ENCODE results near the gene SLC7A7. TPM values are rescaled to one million over a fixed set of nuclear protein-coding genes. Genes with fewer than 3 reads are reported as not detected.
"Not testable (repeated sequence)": the region's sequence is repeated elsewhere in the genome, so short reads cannot be mapped to it uniquely, and the experiment has no call there.

SLC7A7 gene
- total and polyA plus RNA-seq, 10 donors = 34.2 to 165 (median 85.8) TPM

DNA sequence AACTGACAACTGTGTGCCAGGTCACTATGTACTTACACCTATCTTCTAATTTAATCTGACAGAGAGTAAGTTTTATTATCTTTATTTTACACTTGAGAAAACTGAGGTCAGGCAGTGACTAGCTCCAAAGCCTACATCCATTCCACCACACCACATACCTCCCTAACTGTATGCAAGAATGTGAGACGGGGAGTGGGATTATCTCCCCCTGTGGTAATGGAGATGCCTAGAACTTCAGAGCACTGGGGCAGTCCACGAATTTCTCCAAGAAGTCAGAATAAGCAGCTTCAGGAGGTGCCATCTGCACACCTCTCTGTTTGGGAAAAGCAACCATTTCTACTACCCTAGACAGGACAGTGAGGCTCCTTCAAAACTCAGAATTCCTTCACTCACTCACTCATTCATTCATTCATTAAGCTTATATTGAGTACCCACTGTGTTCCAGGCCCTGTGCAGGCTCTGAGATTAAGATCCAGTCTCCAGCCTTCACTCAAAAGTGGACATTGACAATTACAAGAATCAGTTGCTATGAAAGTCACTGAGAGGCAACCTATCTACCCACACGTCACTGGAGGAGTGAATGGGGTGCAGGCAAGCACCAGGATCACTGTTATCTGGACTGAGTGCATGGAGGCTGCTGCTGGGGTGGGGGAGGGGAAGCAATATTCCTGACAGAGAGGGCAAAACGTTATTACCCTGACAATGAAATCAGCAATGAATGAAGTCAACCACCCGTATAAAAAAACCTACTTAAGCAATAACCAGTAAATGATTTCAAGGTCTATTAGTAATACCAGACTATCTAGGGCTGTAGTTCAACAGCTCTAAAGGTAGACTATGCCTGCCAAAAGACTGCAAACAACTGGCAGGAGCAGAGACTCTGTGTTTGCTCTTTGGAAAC is 18.0 kb downstream of the SLC7A7 start:
- intact Hi-C loops (cut with DNase I; ENCODE audit: low total_unique reads) = no loop called here
- no peak for DNase-seq
- H3K27ac ChIP-seq = peak overlapping the region in 2 of 8 donors; percentile 42 to 45
- H3K4me3 ChIP-seq = no peak overlapping the region
- peaks cover 0 to 14% (median 0%) of the 10 kb centered on the region in 6 donors for H3K36me3 ChIP-seq
- no peak for TF ChIP-seq POLR2AphosphoS5 (IDR thresholded peaks at IDR 0.05)
- TF ChIP-seq POLR2A (IDR thresholded peaks at IDR 0.05) = no peak
- TF ChIP-seq, protein P1, sequence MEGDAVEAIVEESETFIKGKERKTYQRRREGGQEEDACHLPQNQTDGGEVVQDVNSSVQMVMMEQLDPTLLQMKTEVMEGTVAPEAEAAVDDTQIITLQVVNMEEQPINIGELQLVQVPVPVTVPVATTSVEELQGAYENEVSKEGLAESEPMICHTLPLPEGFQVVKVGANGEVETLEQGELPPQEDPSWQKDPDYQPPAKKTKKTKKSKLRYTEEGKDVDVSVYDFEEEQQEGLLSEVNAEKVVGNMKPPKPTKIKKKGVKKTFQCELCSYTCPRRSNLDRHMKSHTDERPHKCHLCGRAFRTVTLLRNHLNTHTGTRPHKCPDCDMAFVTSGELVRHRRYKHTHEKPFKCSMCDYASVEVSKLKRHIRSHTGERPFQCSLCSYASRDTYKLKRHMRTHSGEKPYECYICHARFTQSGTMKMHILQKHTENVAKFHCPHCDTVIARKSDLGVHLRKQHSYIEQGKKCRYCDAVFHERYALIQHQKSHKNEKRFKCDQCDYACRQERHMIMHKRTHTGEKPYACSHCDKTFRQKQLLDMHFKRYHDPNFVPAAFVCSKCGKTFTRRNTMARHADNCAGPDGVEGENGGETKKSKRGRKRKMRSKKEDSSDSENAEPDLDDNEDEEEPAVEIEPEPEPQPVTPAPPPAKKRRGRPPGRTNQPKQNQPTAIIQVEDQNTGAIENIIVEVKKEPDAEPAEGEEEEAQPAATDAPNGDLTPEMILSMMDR (IDR thresholded peaks at IDR 0.05 in 8 of 11, conservative IDR thresholded peaks at IDR 0.05 in 3 of 11) = no peak
- peaks cover 0 to 75% (median 30%) of the 10 kb centered on the region in 6 donors for H3K4me1 ChIP-seq
- H3K9me3 ChIP-seq = no peaks in the 10 kb centered on the region
- H3K27me3 ChIP-seq (replicated peaks in 1 of 7) = no peaks in the 10 kb centered on the region
- 58 to 67% (median 64%) methylated on average over 5 of the region's 5 CpGs for WGBS, 5 donors

DNA sequence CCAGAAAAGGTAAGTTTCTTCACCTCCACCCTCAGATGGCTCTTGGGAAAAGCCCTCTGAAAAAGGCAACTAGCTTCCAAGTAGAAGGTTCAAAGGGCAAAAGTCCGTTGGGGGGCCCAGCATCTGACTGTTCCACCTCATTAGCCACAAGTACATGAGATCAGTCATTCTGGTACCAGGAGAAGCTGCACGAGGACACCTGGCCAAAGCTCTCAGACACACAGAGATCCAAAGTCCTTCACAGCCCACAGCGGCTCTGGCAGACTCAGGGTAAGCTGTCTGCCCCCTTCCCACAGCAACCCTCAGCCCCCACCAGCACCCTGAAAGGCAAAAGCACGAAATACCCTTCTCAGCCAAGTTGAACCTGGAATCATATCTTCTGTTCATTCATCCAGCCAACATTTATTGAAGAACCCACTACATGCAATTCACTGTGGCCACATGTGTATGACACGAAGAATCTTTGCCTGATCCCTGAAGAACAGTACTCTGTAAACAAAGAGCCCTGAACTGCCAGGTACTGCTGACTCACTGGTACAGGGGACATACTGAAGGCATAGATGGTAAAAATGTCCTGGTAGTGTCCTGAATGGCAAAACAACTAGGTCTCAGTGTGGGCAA is 19.0 kb downstream of the SLC7A7 start:
- Histone ChIP-seq H3K4me1 (peaks cover 0 to 73% (median 25%) of the 10 kb centered on the region in 6 donors), H3K4me3 (no peak overlapping the region), H3K9me3 (no peaks in the 10 kb centered on the region), H3K27me3 (replicated peaks in 1 of 7) (no peaks in the 10 kb centered on the region), H3K36me3 (peaks cover 0 to 9% (median 0%) of the 10 kb centered on the region in 6 donors), H3K27ac (peak overlapping the region in 2 of 8 donors; percentile 17 to 42)
- WGBS, 5 donors = 52 to 78% (median 72%) methylated on average over 4 to 5 of the region's 5 CpGs
- no peak for TF ChIP-seq POLR2AphosphoS5 (IDR thresholded peaks at IDR 0.05)
- TF ChIP-seq, protein P1 (IDR thresholded peaks at IDR 0.05 in 8 of 11, conservative IDR thresholded peaks at IDR 0.05 in 3 of 11) = no peak
- TF ChIP-seq POLR2A (IDR thresholded peaks at IDR 0.05) = no peak
- DNase-seq = no peak
- intact Hi-C loops (cut with DNase I; ENCODE audit: low total_unique reads) = no loop called here

DNA sequence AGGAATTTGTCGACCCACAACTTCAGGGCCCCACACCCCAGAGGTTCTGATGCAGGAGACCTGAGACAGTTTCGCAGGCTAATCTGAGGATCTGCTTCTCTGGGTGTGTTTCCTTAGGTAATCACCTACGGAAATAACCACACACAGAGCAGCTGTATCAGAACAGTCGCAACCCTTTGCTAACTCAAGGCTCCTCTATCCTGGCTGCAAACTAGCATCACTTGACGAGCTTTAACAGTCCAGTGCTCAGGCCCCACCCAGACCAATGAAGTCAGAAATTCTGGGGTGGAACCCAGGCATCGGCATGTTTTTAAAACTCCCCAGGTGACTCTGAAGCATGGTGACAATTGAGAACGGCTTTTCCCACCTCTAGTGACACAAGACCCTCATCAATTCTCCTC is 20.7 kb downstream of the SLC7A7 start:
- 63 to 81% (median 74%) methylated on average over 7 of the region's 7 CpGs for WGBS, 5 donors
- Histone ChIP-seq H3K27ac (peak overlapping the region in 4 of 8 donors; percentile 27 to 81 (median 50)), H3K4me3 (no peak overlapping the region), H3K9me3 (no peaks in the 10 kb centered on the region), H3K4me1 (peaks cover 3 to 74% (median 30%) of the 10 kb centered on the region in 6 donors), H3K36me3 (peaks cover 0 to 5% (median 0%) of the 10 kb centered on the region in 6 donors), H3K27me3 (replicated peaks in 1 of 7) (no peaks in the 10 kb centered on the region)
- DNase-seq = no peak
- intact Hi-C loops (cut with DNase I; ENCODE audit: low total_unique reads) = no loop called here
- TF ChIP-seq POLR2AphosphoS5 (IDR thresholded peaks at IDR 0.05) (peak in 1 of 3 donors; percentile 32), POLR2A (IDR thresholded peaks at IDR 0.05) (no peak)
- TF ChIP-seq, protein P1 (IDR thresholded peaks at IDR 0.05 in 8 of 11, conservative IDR thresholded peaks at IDR 0.05 in 3 of 11) = no peak

DNA sequence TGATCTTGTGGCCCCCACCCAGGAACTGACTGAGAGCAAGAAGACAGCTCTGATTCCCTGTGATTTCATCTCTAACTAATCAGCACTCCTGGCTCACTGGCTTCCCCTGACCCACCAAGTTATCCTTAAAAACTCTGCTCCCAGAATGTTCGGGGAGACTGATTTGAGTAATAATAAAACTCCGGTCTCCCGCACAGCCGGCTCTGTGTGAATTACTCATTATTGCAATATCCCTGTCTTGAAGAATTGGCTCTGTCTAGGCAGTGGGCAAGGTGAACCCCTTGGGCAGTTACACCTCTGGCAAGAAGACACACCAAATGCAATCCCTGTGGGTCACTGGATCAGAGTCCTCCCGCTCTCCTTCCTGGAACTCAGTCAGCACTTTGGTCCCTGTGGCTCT is 21.3 kb downstream of the SLC7A7 start:
- DNase-seq = no peak
- Histone ChIP-seq H3K27ac (peak overlapping the region in 3 of 8 donors; percentile 46 to 81 (median 54)), H3K9me3 (no peaks in the 10 kb centered on the region), H3K27me3 (replicated peaks in 1 of 7) (no peaks in the 10 kb centered on the region), H3K4me3 (no peak overlapping the region), H3K4me1 (peaks cover 6 to 77% (median 33%) of the 10 kb centered on the region in 6 donors), H3K36me3 (peaks cover 0 to 5% (median 0%) of the 10 kb centered on the region in 6 donors)
- intact Hi-C loops (cut with DNase I; ENCODE audit: low total_unique reads) = no loop called here
- TF ChIP-seq POLR2AphosphoS5 (IDR thresholded peaks at IDR 0.05) = no peak
- no peak for TF ChIP-seq POLR2A (IDR thresholded peaks at IDR 0.05)
- 69 to 95% (median 77%) methylated on average over 4 to 5 of the region's 5 CpGs for WGBS, 5 donors

DNA sequence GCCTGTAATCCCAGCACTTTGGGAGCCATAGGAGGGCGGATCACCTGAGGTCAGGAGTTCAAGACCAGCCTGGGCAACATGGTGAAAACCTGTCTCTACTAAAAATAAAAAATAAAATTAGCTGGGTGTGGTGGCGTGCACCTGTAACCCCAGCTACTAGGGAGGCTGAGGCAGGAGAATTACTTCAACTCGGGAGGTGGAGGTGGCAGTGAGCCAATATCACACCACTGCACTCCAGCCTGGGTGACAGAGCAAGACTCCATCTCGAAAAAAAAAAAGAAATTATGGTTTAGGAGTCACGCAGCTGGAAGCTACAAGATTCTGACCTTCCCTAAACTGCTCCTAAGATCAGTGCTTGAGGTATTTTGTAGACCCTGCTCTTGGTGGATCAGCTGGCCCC is 21.7 kb downstream of the SLC7A7 start:
- WGBS, 5 donors = 78 to 90% (median 85%) methylated on average over 5 of the region's 5 CpGs
- peak overlapping the region in 1 of 8 donors; percentile 81 for H3K27ac ChIP-seq
- intact Hi-C loops (cut with DNase I; ENCODE audit: low total_unique reads) = not testable (repeated sequence)

More for the DNA sequence above, 21.7 kb downstream of the SLC7A7 start:
- not testable (repeated sequence) for H3K9me3 ChIP-seq; H3K4me3 ChIP-seq; DNase-seq; H3K27me3 ChIP-seq (replicated peaks in 1 of 7); H3K36me3 ChIP-seq
- peaks cover 6 to 77% (median 30%) of the 10 kb centered on the region in 6 donors for H3K4me1 ChIP-seq

Data from spleen (tissue), 11 donors.